ENCODE data around the gene GPR158. TPM values are rescaled to one million over a fixed set of nuclear protein-coding genes. Genes with fewer than 3 reads are reported as not detected.

Gene GPR158
- total RNA-seq, 2 experiments from 2014 or later, result not detected

GRCh38 chr10:25651534-25651933 lies 476.7 kb downstream of the GPR158 start:
- Histone ChIP-seq H4K20me1 (ENCODE audit: insufficient read depth, low read length) (no peaks in the 10 kb centered on the region), H3K36me3 (ENCODE audit: insufficient read depth, low read length) (no peaks in the 10 kb centered on the region), H3K9me2 (ENCODE audit: insufficient read depth, low read length) (no peaks in the 10 kb centered on the region), H3K9me3 (ENCODE audit: low read length) (no peaks in the 10 kb centered on the region), H3K4me1 (ENCODE audit: insufficient read depth, low read length, poor library complexity, severe bottlenecking) (no peaks in the 10 kb centered on the region), H3K4me3 (ENCODE audit: low read depth, low read length, poor library complexity, severe bottlenecking) (no peak overlapping the region), H2AFZ (ENCODE audit: low read length) (no peak overlapping the region), H3K79me2 (ENCODE audit: insufficient read depth, low read depth, low read length) (no peaks in the 10 kb centered on the region), H3K27ac (ENCODE audit: low read depth, low read length, poor library complexity, severe bottlenecking) (no peak overlapping the region), H3K4me2 (ENCODE audit: low read length) (no peak overlapping the region)
- TF ChIP-seq CTCF (conservative IDR thresholded peaks at IDR 0.05; ENCODE audit: low read length), result no peak
- TF ChIP-seq EZH2phosphoT487 (IDR thresholded peaks at IDR 0.05; ENCODE audit: borderline replicate concordance, low read depth, low read length), result no peak
- intact Hi-C loops (cut with micrococcal nuclease; ENCODE audit: unreplicated experiment), result no loop called here
- BruUV-seq (replicated peaks), result no TSS peak
- CTCF ChIA-PET (ENCODE audit: unreplicated experiment), result no interaction called here
- POLR2A ChIA-PET, result interaction anchor here (0.7 kb wide), 4 partner anchors 324 to 1965 kb away, joined by 3 read pairs; no protein-coding TSS in a partner anchor
- no peak for DNase-seq (ENCODE audit: low spot score)

Small RNA genes lying within 50 kb of the gene (small RNA-seq; reads per million reads assigned to genes)
- gene RN7SKP220, result not detected

Other genes starting within 250 kb of the GPR158 start
- gene PRTFDC1, start 222.4 kb upstream of the GPR158 start, total RNA-seq (2014; rRNA removed; shearing (Covaris generic)), result not detected in 2 replicates
- gene PRTFDC1, start 222.4 kb upstream of the GPR158 start, total RNA-seq (2022), result not detected in 2 replicates
- 0.39 TPM in 1 of 2 replicates, not detected in the other for gene ENKUR, start 158.8 kb upstream of the GPR158 start, total RNA-seq (2014; rRNA removed; shearing (Covaris generic))
- gene ENKUR, start 158.8 kb upstream of the GPR158 start, total RNA-seq (2022), result not detected in 2 replicates
- 3.6 and 5.5 TPM in 2 replicates for gene THNSL1, start 158.4 kb upstream of the GPR158 start, total RNA-seq (2014; rRNA removed; shearing (Covaris generic))
- gene THNSL1, start 158.4 kb upstream of the GPR158 start, total RNA-seq (2022), result 7.9 and 8.3 TPM in 2 replicates

Data from OCI-LY7 (cell line).